ENCODE results near the gene NTN1.

DNA sequence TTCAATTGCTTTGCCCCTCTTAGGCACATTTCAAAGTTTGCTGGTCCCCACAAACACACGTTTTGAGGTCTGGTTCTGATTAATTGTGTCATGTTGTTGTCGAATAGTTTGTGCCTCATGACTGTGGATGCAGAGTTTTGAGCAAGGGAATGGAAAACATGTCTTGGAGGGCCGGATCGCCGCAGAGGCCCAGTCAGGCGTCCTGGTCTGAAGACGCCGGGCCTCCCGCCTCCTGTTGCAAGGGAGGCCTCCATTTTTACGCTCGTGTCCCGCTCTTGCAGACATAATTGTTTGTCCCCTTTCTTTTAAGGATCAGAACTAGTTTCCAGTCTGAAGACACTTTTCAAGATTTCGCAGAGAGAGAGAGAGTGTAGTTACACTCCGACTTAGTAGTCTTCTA lies 3.2 kb downstream of the NTN1 start:
- TF ChIP-seq EZH2 (IDR thresholded peaks at IDR 0.05; ENCODE audit: borderline replicate concordance): no peak
- TF ChIP-seq, protein P1, sequence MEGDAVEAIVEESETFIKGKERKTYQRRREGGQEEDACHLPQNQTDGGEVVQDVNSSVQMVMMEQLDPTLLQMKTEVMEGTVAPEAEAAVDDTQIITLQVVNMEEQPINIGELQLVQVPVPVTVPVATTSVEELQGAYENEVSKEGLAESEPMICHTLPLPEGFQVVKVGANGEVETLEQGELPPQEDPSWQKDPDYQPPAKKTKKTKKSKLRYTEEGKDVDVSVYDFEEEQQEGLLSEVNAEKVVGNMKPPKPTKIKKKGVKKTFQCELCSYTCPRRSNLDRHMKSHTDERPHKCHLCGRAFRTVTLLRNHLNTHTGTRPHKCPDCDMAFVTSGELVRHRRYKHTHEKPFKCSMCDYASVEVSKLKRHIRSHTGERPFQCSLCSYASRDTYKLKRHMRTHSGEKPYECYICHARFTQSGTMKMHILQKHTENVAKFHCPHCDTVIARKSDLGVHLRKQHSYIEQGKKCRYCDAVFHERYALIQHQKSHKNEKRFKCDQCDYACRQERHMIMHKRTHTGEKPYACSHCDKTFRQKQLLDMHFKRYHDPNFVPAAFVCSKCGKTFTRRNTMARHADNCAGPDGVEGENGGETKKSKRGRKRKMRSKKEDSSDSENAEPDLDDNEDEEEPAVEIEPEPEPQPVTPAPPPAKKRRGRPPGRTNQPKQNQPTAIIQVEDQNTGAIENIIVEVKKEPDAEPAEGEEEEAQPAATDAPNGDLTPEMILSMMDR (IDR thresholded peaks at IDR 0.05; ENCODE audit: poor library complexity): no peak

Data from hepatocyte (in vitro differentiated cells).